Esophagus muscularis mucosa (tissue), 4 donors: Measurements from ENCODE around the gene SDK1.

Experiments
- EP300 ChIP-seq: sonication (generic); formaldehyde crosslinking; IDR thresholded peaks from one replicate; pipeline ENCODE4 v1.6.1; 2017; ENCODE audit warnings: antibody characterized with exemption
- POLR2A ChIP-seq: fragments of 450-650 bp; IDR thresholded peaks from one replicate; pipeline ENCODE4 v1.6.1; 2017; ENCODE audit warnings: antibody characterized with exemption, moderate library complexity, mild to moderate bottlenecking, low read depth
- POLR2AphosphoS5 ChIP-seq, 2 donors: sonication (generic); formaldehyde crosslinking; IDR thresholded peaks; one replicate each; pipeline ENCODE4 v1.6.1; 2017; ENCODE audit warnings: antibody characterized with exemption in 2 of 2
- TF ChIP-seq, protein P1 (sequence below), 3 experiments: fragments of 200-600 bp in 2 of 3; fragments of 450-650 bp in 1 of 3; sonication (generic) in 2 of 3; IDR thresholded peaks; one replicate each; pipeline ENCODE4 v1.5.1; 2017 to 2019; ENCODE audit warnings: antibody characterized with exemption in 3 of 3, mild to moderate bottlenecking in 2 of 3, moderate library complexity in 1 of 3

DNA sequence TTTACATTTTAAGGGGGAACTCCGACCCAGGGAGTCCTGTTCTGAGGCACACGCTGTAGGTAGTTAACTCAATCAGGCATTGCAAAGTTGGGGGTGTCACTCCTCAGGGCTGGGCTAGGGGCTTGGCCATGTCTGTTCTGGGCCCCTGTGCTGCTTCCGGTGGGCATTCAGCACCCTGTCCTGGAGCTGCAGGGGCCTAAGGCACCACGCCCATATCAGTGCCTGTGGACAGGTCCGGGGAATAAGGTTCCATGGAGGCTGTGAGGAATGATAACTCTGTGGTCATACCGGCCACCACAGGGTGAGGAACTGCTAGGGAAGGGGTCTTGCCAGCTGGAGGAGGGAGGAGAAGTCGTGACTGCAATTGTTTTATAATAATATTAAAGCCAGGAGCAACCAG, 842.0 kb downstream of the SDK1 start:
- TF ChIP-seq, protein P1, sequence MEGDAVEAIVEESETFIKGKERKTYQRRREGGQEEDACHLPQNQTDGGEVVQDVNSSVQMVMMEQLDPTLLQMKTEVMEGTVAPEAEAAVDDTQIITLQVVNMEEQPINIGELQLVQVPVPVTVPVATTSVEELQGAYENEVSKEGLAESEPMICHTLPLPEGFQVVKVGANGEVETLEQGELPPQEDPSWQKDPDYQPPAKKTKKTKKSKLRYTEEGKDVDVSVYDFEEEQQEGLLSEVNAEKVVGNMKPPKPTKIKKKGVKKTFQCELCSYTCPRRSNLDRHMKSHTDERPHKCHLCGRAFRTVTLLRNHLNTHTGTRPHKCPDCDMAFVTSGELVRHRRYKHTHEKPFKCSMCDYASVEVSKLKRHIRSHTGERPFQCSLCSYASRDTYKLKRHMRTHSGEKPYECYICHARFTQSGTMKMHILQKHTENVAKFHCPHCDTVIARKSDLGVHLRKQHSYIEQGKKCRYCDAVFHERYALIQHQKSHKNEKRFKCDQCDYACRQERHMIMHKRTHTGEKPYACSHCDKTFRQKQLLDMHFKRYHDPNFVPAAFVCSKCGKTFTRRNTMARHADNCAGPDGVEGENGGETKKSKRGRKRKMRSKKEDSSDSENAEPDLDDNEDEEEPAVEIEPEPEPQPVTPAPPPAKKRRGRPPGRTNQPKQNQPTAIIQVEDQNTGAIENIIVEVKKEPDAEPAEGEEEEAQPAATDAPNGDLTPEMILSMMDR (IDR thresholded peaks at IDR 0.05), result no peak
- TF ChIP-seq POLR2A (no peak), EP300 (no peak), POLR2AphosphoS5 (IDR thresholded peaks at IDR 0.05) (no peak)
